ENCODE data around the gene DNAJC11. TPM values are rescaled to one million over a fixed set of nuclear protein-coding genes. Genes with fewer than 3 reads are reported as not detected.

The DNAJC11 gene
- 39.1 TPM for polyA plus RNA-seq (2013, experiment 1 of 2)
- 38.6 TPM for polyA plus RNA-seq (2013, experiment 2 of 2)

- peak within 1 kb of the TSS; percentile 98 for H3K9ac ChIP-seq (ENCODE audit: low read length)
- H2BK5ac ChIP-seq (ENCODE audit: low read depth, low read length, poor library complexity, severe bottlenecking) = peak within 1 kb of the TSS; percentile 89
- peak within 1 kb of the TSS; percentile 65 for H2AK5ac ChIP-seq (ENCODE audit: low read length, severe bottlenecking)
- peak within 1 kb of the TSS in 1 of 2 experiments; percentile 84 for H3K14ac ChIP-seq (ENCODE audit: low read length in 2 of 2)
- peak within 1 kb of the TSS; percentile 77 to 98 for H3K18ac ChIP-seq (ENCODE audit: low read depth in 1 of 2, low read length in 2 of 2)
- peak; percentile 85 for DNase-seq
- peak within 1 kb of the TSS; percentile 94 for H3K4me2 ChIP-seq (ENCODE audit: low read length, poor library complexity, severe bottlenecking)
- peak within 1 kb of the TSS; percentile 86 for H2BK15ac ChIP-seq (ENCODE audit: low read depth, poor library complexity, severe bottlenecking)
- WGBS = under 1% methylated on average over 76 of the region's 80 CpGs
- peak within 1 kb of the TSS; percentile 65 to 73 for H3K4ac ChIP-seq (ENCODE audit: low read depth in 1 of 2, low read length in 2 of 2)
- H3K23ac ChIP-seq (ENCODE audit: low read length in 2 of 2) = no peak within 1 kb of the TSS
- no peaks in the 10 kb centered on the region for H3K27me3 ChIP-seq (ENCODE audit: control insufficient read depth in 1 of 2, insufficient read depth in 1 of 2, low read length in 2 of 2)
- H4K91ac ChIP-seq (ENCODE audit: low read length) = peak within 1 kb of the TSS; percentile 90
- H3K4me3 ChIP-seq (ENCODE audit: insufficient read depth in 1 of 2, low read depth in 1 of 2, low read length in 2 of 2) = peak within 1 kb of the TSS; percentile 97
- no peaks in the 10 kb centered on the region for H3K9me3 ChIP-seq (ENCODE audit: control insufficient read depth, low read length)
- H4K8ac ChIP-seq (ENCODE audit: low read length) = peak within 1 kb of the TSS; percentile 86
- peaks cover 10% of the 10 kb centered on the region for H3K79me1 ChIP-seq (replicated peaks; ENCODE audit: low read length, poor library complexity, severe bottlenecking)
- peaks cover 12% of the 10 kb centered on the region for H3K4me1 ChIP-seq (ENCODE audit: control insufficient read depth, insufficient read depth, low read depth, low read length)
- no peaks in the 10 kb centered on the region for H3K36me3 ChIP-seq (ENCODE audit: control insufficient read depth in 1 of 2, insufficient read depth in 2 of 2, low read depth in 1 of 2, low read length in 2 of 2)
- H3K27ac ChIP-seq (ENCODE audit: low read length, poor library complexity, severe bottlenecking) = no peak within 1 kb of the TSS
- peak within 1 kb of the TSS; percentile 41 to 79 for H2BK12ac ChIP-seq (ENCODE audit: low read length in 2 of 2)
- H2BK120ac ChIP-seq (ENCODE audit: low read depth, low read length) = peak within 1 kb of the TSS; percentile 56
- H2AFZ ChIP-seq (ENCODE audit: low read depth, low read length) = peak within 1 kb of the TSS; percentile 97
These were observed at the start of gene DNAJC11 for GRCh38 chr1:6701437-6702153. TSS of gene DNAJC11 (minus strand) at chr1:6701816. CDS start at chr1:6701800, 16 bp downstream.

GRCh38 chr1:6750490-6750889, 48.9 kb upstream of the DNAJC11 start:
- Histone ChIP-seq H3K27ac (ENCODE audit: low read length, poor library complexity, severe bottlenecking) (no peak overlapping the region), H4K91ac (ENCODE audit: low read length) (no peak overlapping the region), H2AFZ (ENCODE audit: low read depth, low read length) (no peak overlapping the region), H3K4me2 (ENCODE audit: low read length, poor library complexity, severe bottlenecking) (no peak overlapping the region), H3K4me3 (ENCODE audit: insufficient read depth in 1 of 2, low read depth in 1 of 2, low read length in 2 of 2) (no peak overlapping the region), H4K8ac (ENCODE audit: low read length) (no peak overlapping the region), H2AK5ac (ENCODE audit: low read length, severe bottlenecking) (no peak overlapping the region), H2BK12ac (ENCODE audit: low read length in 2 of 2) (no peak overlapping the region), H3K9me3 (ENCODE audit: control insufficient read depth, low read length) (no peaks in the 10 kb centered on the region), H3K27me3 (ENCODE audit: control insufficient read depth in 1 of 2, insufficient read depth in 1 of 2, low read length in 2 of 2) (peaks cover 5 to 32% of the 10 kb centered on the region in 2 experiments), H3K79me1 (replicated peaks; ENCODE audit: low read length, poor library complexity, severe bottlenecking) (no peaks in the 10 kb centered on the region), H3K18ac (ENCODE audit: low read depth in 1 of 2, low read length in 2 of 2) (no peak overlapping the region), H2BK5ac (ENCODE audit: low read depth, low read length, poor library complexity, severe bottlenecking) (no peak overlapping the region), H3K14ac (ENCODE audit: low read length in 2 of 2) (no peak overlapping the region), H2BK120ac (ENCODE audit: low read depth, low read length) (no peak overlapping the region), H3K4me1 (ENCODE audit: control insufficient read depth, insufficient read depth, low read depth, low read length) (peaks cover 2% of the 10 kb centered on the region), H2BK15ac (ENCODE audit: low read depth, poor library complexity, severe bottlenecking) (no peak overlapping the region), H3K36me3 (ENCODE audit: control insufficient read depth in 1 of 2, insufficient read depth in 2 of 2, low read depth in 1 of 2, low read length in 2 of 2) (no peaks in the 10 kb centered on the region), H3K9ac (ENCODE audit: low read length) (no peak overlapping the region), H3K4ac (ENCODE audit: low read depth in 1 of 2, low read length in 2 of 2) (no peak overlapping the region), H3K23ac (ENCODE audit: low read length in 2 of 2) (no peak overlapping the region)
- 85% methylated on average over 4 of the region's 4 CpGs for WGBS
- no peak for DNase-seq

- no peak overlapping the region for H4K91ac ChIP-seq (ENCODE audit: low read length)
- WGBS = no CpG with 5 or more reads among the region's 2 CpGs
- no peak overlapping the region for H3K9ac ChIP-seq (ENCODE audit: low read length)
- H2BK120ac ChIP-seq (ENCODE audit: low read depth, low read length) = no peak overlapping the region
- no peak overlapping the region for H2BK12ac ChIP-seq (ENCODE audit: low read length in 2 of 2)
- H3K4me1 ChIP-seq (ENCODE audit: control insufficient read depth, insufficient read depth, low read depth, low read length) = peaks cover 14% of the 10 kb centered on the region
- no peak overlapping the region for H4K8ac ChIP-seq (ENCODE audit: low read length)
- no peak overlapping the region for H3K23ac ChIP-seq (ENCODE audit: low read length in 2 of 2)
- H3K14ac ChIP-seq (ENCODE audit: low read length in 2 of 2) = no peak overlapping the region
- H2BK5ac ChIP-seq (ENCODE audit: low read depth, low read length, poor library complexity, severe bottlenecking) = no peak overlapping the region
- H3K79me1 ChIP-seq (replicated peaks; ENCODE audit: low read length, poor library complexity, severe bottlenecking) = no peaks in the 10 kb centered on the region
- no peak overlapping the region for H3K18ac ChIP-seq (ENCODE audit: low read depth in 1 of 2, low read length in 2 of 2)
- no peak overlapping the region for H3K4me2 ChIP-seq (ENCODE audit: low read length, poor library complexity, severe bottlenecking)
- H3K27ac ChIP-seq (ENCODE audit: low read length, poor library complexity, severe bottlenecking) = no peak overlapping the region
- no peak overlapping the region for H3K4me3 ChIP-seq (ENCODE audit: insufficient read depth in 1 of 2, low read depth in 1 of 2, low read length in 2 of 2)
- H3K9me3 ChIP-seq (ENCODE audit: control insufficient read depth, low read length) = no peaks in the 10 kb centered on the region
- no peak overlapping the region for H2BK15ac ChIP-seq (ENCODE audit: low read depth, poor library complexity, severe bottlenecking)
- no peak overlapping the region for H2AFZ ChIP-seq (ENCODE audit: low read depth, low read length)
- H3K4ac ChIP-seq (ENCODE audit: low read depth in 1 of 2, low read length in 2 of 2) = no peak overlapping the region
- peaks cover 5 to 28% of the 10 kb centered on the region in 2 experiments for H3K27me3 ChIP-seq (ENCODE audit: control insufficient read depth in 1 of 2, insufficient read depth in 1 of 2, low read length in 2 of 2)
- DNase-seq = no peak
- H3K36me3 ChIP-seq (ENCODE audit: control insufficient read depth in 1 of 2, insufficient read depth in 2 of 2, low read depth in 1 of 2, low read length in 2 of 2) = no peaks in the 10 kb centered on the region
- H2AK5ac ChIP-seq (ENCODE audit: low read length, severe bottlenecking) = no peak overlapping the region
These were observed 46.1 kb upstream of the DNAJC11 start for GRCh38 chr1:6747674-6748073.

GRCh38 chr1:6745073-6745472, 43.5 kb upstream of the DNAJC11 start:
- Histone ChIP-seq H3K4me3 (ENCODE audit: insufficient read depth in 1 of 2, low read depth in 1 of 2, low read length in 2 of 2) (no peak overlapping the region), H3K79me1 (replicated peaks; ENCODE audit: low read length, poor library complexity, severe bottlenecking) (no peaks in the 10 kb centered on the region), H3K18ac (ENCODE audit: low read depth in 1 of 2, low read length in 2 of 2) (no peak overlapping the region), H2BK12ac (ENCODE audit: low read length in 2 of 2) (no peak overlapping the region), H3K4me1 (ENCODE audit: control insufficient read depth, insufficient read depth, low read depth, low read length) (peaks cover 14% of the 10 kb centered on the region), H3K27me3 (ENCODE audit: control insufficient read depth in 1 of 2, insufficient read depth in 1 of 2, low read length in 2 of 2) (peaks cover 5 to 25% of the 10 kb centered on the region in 2 experiments), H2AFZ (ENCODE audit: low read depth, low read length) (no peak overlapping the region), H2BK120ac (ENCODE audit: low read depth, low read length) (no peak overlapping the region), H3K4ac (ENCODE audit: low read depth in 1 of 2, low read length in 2 of 2) (no peak overlapping the region), H3K27ac (ENCODE audit: low read length, poor library complexity, severe bottlenecking) (no peak overlapping the region), H2BK15ac (ENCODE audit: low read depth, poor library complexity, severe bottlenecking) (no peak overlapping the region), H3K14ac (ENCODE audit: low read length in 2 of 2) (no peak overlapping the region), H2BK5ac (ENCODE audit: low read depth, low read length, poor library complexity, severe bottlenecking) (no peak overlapping the region), H3K9me3 (ENCODE audit: control insufficient read depth, low read length) (no peaks in the 10 kb centered on the region), H3K4me2 (ENCODE audit: low read length, poor library complexity, severe bottlenecking) (no peak overlapping the region), H4K91ac (ENCODE audit: low read length) (no peak overlapping the region), H3K36me3 (ENCODE audit: control insufficient read depth in 1 of 2, insufficient read depth in 2 of 2, low read depth in 1 of 2, low read length in 2 of 2) (no peaks in the 10 kb centered on the region), H2AK5ac (ENCODE audit: low read length, severe bottlenecking) (no peak overlapping the region), H4K8ac (ENCODE audit: low read length) (no peak overlapping the region), H3K23ac (ENCODE audit: low read length in 2 of 2) (no peak overlapping the region), H3K9ac (ENCODE audit: low read length) (no peak overlapping the region)
- WGBS = 95% methylated on average over 4 of the region's 5 CpGs
- no peak for DNase-seq
